HG03460 (cell line): ENCODE data around the gene PATE4.
"Not testable (repeated sequence)": the region's sequence is repeated elsewhere in the genome, so short reads cannot be mapped to it uniquely, and the experiment has no call there.

Experiments used
- ATAC-seq: cut with Tn5 transposase; IDR thresholded peaks from one replicate; pipeline ENCODE4 v1.9.1; 2021; ENCODE audit not compliant: unreplicated experiment

The PATE4 gene

DNA sequence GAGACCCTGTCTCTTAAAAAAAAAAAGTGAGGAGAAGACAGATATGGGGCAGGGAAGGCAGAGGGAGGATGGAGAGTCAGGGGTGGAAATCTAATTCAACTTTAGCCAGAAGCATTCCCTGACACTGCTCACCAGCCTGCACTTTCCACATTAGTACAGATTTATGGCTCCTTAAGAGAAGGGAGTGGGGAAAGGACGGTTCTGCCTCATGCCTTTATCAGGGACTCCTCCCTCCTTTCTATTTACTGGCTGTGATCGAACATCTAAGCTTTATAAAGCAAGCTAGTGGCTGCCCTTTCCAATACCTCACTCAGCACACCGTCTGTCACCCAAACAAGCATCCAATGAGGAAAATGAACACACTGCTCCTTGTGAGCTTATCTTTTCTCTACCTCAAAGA is at the start of gene PATE4:
Gene PATE4 (plus strand): TSS at position 301 of the 400 bp plus-strand sequence. CDS start 44 bp downstream, at position 345.
- ATAC-seq, result no peak

- ATAC-seq, result no peak
These were observed 48.4 kb upstream of the PATE4 start for GRCh38 chr11:125784678-125785077.

DNA sequence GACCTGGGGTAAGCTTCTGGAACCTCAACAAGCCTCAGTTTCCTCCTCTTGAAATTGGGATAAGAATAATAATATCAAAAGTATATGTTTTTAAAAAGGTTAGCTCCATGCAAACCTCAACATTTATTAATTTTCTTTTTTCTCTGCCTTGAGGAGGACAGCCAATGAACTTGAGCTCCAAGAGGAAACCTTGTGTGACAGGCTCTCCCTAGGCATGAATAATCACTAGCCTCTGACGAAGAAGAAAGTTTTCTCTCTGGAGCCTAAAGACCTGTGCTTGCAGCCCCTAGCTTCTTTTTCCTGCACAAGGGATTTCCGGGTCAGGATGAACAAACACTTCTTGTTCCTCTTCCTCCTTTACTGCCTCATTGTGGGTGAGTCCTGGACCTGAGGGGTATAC is 45.3 kb upstream of the PATE4 start, which contains the start of gene PATE3:
Gene PATE3 (plus strand): TSS at position 301 of the 400 bp plus-strand sequence. CDS start 25 bp downstream, at position 326.
- ATAC-seq, result no peak

DNA sequence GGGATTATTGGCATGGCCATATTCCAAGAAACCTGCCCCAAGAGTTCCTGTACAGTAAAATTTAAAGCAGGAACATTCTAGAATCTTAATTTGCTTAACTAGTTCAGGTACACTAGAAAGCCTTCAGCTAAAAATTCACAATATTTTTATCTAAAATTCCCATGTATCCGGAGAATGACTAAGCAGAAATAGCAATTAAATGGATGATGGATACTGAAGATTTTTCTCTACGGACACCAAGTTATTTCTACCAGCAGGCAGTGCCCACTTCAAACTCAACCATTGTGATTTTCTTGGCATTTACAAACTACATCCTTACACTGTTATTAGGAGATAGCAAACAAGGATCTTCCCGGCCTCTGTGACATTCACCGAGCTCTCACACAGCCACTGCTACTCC is 42.3 kb upstream of the PATE4 start:
- no peak for ATAC-seq

- no peak for ATAC-seq
These were observed 35.5 kb upstream of the PATE4 start for GRCh38 chr11:125797641-125798040.

GRCh38 chr11:125799808-125800207 is 33.3 kb upstream of the PATE4 start:
- no peak for ATAC-seq

- ATAC-seq, result no peak
These were observed 30.7 kb upstream of the PATE4 start for GRCh38 chr11:125802387-125802786.

DNA sequence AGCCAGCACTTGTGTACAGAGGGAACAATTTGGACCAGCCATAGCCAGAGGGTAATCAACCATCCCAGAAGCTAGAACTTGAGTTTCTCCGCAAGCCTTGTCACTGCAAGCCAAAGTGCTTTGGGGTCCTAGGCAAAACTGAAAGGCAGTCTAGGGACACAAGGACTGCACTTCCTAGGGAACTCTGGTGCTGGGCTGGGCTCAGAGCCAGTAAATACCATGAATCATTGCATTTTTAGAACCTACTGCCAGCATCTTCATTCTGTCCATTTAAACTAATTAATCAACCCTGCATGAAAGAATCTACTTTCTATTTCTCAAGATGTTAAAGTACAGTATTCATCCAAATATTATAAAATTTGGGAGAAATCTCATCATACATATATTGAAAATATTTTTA is 25.2 kb upstream of the PATE4 start:
- ATAC-seq, result no peak

- ATAC-seq, result no peak
These were observed 2.6 kb downstream of the PATE4 start for GRCh38 chr11:125835748-125836147.

GRCh38 chr11:125842321-125842948 is 9.3 kb downstream of the PATE4 start:
- ATAC-seq, result no peak

DNA sequence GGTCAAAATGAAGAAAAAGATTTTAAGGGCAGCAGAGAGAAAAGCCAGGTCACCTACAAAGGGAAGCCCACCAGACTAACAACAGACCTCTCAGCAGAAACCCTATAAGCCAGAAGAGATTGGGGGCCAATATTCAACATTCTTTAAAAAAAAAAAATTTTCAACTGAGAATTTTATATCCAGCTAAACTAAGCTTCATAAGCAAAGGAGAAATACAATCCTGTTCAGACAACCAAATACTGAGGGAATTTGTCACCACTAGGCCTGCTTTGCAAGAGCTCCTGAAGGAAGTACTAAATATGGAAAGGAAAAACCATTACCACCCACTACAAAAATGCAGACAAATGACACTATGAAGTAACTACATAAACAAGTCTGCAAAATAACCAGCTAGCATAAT is 13.1 kb downstream of the PATE4 start:
- no peak for ATAC-seq

GRCh38 chr11:125857670-125858069 is 24.6 kb downstream of the PATE4 start:
- ATAC-seq, result not testable (repeated sequence)

- ATAC-seq, result not testable (repeated sequence)
These were observed 29.7 kb downstream of the PATE4 start for GRCh38 chr11:125862786-125863185.

DNA sequence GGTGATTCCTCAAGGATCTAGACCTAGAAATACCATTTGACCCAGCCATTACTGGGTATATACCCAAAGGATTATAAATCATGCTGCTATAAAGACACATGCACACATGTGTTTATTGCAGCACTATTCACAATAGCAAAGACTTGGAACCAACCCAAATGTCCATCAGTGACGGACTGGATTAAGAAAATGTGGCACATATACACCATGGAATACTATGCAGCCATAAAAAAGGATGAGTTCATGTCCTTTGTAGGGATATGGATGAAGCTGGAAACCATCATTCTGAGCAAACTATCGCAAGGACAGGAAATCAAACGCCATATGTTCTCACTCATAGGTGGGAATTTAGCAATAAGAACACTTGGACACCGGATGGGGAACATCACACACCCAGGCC is 32.2 kb downstream of the PATE4 start:
- ATAC-seq, result not testable (repeated sequence)

GRCh38 chr11:125869521-125869920 is 36.4 kb downstream of the PATE4 start:
- ATAC-seq, result no peak

DNA sequence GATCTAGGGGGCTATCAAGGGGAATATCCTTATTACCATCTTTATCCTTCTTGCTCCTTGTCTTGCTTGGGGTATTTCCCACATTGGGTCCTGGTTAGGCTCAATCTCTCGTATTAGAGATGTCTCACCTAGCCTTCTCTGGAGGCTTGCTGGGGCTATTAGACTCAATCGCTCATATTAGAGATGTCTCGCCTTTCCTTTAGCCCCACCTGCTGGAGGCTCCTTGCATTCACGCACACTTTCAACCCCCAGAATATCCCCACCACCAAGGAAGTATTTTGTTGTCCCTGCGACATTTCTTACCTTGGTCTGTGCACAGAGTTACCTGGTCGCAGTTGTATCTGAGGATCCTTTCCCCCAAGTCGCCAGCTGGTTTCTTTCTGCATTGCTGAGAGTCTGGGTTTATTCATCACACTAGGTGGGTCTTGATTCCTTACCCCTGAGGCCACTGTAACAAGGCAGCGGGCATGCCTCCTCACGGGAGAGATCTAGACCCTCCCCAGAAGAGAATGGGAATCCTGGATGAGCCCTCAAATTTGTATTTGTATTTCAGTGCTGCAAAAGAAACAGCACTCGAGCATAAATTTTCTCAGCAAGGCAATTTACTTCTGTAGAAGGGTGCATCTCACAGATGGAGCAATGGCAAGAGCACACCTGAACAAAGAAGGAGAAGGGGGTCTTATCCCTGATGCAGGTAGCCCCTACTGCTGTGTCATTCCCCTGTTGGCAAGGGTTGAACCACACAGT is 38.4 kb downstream of the PATE4 start:
- no peak for ATAC-seq

- ATAC-seq, result no peak
These were observed 39.0 kb downstream of the PATE4 start for GRCh38 chr11:125872138-125872491.

DNA sequence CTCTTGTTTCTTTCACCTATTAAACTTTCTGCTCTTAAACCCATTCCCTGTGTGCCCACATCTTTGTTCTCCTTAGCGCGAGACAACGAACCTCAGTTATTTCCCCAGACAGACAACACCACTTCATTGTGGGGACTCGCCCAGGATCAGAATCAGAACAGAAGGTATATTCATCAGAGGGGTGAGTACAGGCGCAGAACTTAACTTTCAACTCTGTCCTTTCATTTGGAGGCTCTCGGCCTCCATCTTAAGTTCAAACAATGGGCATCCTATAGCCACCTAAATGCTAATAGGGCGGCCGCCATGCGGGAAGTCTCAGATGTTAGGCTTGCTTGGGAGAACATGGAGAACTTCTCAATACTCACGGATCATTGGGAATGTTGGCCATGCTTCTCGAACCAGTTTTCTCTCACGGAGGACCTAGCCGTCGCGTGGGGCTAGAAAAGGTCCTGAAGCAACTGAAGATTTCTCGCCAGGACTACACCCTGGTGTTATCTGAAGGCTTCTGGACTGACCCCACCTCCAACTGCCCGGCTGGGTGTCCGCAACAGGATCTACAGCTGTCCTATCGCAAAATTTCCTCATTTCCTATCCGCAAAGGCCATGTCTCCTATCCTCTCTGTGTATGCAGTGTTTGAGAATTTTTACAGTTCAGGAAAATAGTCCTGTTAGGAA is 40.9 kb downstream of the PATE4 start:
- no peak for ATAC-seq

DNA sequence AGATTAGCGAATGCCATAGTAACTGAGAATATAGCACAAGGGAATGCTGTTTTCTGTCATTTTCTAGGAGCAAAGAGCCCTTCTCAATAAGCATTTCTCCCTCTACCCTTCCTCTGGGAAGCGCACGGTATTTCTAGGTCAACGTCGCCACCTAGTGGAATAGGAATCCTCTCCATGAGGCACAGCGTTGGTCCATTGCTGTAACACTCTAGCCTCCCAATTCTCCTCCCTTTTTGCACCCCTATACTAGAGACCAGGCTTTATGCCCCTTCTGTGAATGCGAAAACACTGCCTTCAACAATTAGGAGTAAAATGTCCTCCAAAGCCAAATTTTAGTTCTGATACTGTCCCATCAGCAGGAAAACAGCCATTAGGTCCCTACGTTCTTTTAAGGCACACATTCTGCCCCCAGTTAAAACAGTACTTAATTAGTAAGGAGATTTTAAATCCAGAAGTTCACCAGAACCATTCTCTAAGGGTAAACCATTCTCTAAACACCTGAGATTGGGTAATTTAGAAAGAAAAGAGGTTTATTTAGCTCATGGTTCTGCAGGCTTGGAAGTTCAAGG is 41.5 kb downstream of the PATE4 start:
- ATAC-seq, result peak; percentile 84

GRCh38 chr11:125881291-125881690 is 48.2 kb downstream of the PATE4 start:
- no peak for ATAC-seq

GRCh38 chr11:125883375-125883774 is 50.3 kb downstream of the PATE4 start:
- no peak for ATAC-seq

DNA sequence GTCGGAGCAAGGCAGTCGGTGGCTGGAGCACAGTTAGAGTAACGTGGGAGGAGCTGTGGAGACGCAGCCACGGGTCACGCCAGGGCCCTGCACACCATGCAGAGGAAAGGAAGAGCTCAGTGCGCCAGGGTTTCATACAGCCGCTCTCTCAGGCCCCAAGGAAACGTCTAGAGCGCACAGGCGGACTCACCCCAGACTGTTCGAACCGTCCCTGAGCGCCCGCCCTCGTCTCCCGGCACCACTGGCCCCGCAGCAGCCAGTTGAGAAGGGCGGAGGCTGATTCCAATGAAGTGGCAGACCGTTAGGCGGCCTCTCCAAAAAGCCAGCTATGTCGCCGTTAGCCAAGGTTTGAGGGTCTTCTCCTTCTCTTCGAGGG is 53.9 kb downstream of the PATE4 start:
- peak; percentile 20 for ATAC-seq
